NCI-H510A treated with DMSO at 0.1 percent for 48 hours (cell line): Measurements from ENCODE around the gene ING2.
"Not testable (repeated sequence)": the region's sequence is repeated elsewhere in the genome, so short reads cannot be mapped to it uniquely, and the experiment has no call there.

ENCODE experiments used
- DNase-seq: peaks from one replicate; lab custom pipeline; 2025; lab: John Stamatoyannopoulos, UW

Gene ING2

DNA sequence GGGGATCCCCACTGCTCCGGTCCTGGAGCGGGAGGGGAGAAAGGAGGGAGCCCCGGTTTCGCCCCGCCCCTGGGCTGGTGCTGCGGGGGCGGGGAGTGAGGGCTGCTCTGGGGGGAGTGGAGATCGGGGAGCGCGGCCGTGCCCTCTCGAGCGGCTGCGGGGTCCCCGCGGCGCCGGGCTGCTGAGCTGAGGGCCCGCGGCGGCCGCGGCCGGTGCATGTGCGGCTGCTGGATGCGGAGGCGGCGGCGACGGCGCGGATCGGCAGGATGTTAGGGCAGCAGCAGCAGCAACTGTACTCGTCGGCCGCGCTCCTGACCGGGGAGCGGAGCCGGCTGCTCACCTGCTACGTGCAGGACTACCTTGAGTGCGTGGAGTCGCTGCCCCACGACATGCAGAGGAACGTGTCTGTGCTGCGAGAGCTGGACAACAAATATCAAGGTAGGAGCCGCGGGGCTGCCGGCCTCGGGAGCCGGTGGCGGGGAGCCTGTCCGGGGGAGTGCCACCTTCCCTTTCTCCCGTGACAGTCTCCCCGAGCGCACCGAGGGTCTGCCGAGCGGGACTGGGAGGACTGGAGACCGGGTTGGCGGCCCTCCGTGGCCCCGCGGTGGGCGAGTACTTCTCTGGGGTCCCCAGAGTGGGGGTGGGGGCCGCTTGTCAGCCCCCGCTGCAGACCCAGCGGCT lies at the start of gene ING2:
TSS of gene ING2 (plus strand) at position 129 of the 681 bp plus-strand sequence. CDS start at position 267, 138 bp downstream.
- DNase-seq = peak; percentile 51

DNA sequence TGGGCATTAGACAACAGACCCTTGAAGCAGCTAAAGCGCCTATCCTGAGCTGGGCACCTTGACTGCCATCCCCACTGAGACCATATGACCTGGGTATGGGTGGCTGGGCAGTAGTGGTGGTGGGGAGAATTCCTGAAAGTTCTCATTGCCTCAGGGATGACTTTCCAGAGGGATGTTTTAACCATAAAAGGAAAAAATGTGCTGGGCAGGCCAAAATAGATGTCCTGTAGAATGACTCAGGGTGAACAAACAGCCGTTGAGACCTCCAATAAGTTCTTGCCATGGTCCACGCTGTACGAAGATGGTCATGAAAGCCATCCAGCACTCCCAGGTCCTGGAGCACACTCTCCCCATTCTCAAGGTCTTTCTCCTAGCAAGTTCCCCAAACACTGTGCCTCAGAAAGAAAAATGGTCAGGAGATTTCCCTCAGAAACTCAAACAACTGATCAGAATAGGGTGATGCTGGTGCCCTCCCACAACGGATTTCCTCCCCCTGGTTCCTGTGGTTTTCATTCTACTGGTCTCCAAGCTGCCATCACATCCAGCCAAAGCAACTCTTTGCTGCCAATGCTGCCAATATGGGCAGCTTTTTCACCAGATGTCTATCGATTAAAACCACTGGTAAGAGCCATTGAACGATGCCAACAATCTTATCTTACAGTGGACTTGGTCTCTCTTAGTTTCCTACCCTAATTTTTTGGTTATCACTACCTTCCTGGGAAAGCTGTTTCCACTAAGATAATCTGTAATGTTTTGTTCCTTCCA lies 49.2 kb upstream of the ING2 start:
- DNase-seq = no peak

DNA sequence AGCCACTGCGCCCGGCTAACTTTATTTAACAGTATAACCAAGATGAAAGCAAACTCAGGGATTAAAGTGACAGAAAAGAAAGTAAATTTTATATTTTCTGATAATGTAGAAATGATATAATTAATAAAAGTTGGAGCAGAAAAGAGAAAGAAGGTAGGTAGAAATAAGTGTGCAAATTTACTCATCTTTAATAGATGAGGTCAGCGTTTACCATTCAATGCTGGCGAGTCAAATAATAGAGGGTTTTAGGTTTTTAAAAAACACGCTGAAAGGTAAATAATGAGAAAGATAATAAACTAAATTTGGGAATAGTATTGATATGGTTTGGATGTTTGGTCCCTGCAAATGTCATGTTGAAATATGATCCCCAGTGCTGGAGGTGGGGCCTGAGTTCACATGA lies 46.9 kb upstream of the ING2 start:
- DNase-seq = no peak

GRCh38 chr4:183463903-183464619 lies 40.8 kb upstream of the ING2 start:
- DNase-seq = not testable (repeated sequence)

- DNase-seq = not testable (repeated sequence)
Observed at GRCh38 chr4:183465879-183466278, 39.0 kb upstream of the ING2 start.

DNA sequence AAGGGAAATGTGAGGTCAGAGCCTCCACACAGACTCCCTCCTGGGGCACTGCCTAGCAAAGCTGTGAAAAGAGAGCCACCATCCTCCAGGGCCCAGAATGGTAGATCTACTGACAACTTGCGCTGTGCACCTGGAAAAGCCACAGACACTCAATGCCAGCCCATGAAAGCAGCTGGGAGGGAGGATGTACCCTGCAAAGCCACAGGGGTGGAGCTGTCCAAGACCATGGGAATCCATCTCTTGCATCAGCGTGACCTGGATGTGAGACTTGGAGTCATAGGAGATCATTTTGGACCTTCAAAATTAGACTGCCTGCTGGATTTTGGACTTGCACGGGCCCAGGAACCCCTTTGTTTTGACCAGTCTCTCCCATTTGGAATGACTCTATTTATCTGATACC lies 37.6 kb upstream of the ING2 start:
- DNase-seq = no peak

DNA sequence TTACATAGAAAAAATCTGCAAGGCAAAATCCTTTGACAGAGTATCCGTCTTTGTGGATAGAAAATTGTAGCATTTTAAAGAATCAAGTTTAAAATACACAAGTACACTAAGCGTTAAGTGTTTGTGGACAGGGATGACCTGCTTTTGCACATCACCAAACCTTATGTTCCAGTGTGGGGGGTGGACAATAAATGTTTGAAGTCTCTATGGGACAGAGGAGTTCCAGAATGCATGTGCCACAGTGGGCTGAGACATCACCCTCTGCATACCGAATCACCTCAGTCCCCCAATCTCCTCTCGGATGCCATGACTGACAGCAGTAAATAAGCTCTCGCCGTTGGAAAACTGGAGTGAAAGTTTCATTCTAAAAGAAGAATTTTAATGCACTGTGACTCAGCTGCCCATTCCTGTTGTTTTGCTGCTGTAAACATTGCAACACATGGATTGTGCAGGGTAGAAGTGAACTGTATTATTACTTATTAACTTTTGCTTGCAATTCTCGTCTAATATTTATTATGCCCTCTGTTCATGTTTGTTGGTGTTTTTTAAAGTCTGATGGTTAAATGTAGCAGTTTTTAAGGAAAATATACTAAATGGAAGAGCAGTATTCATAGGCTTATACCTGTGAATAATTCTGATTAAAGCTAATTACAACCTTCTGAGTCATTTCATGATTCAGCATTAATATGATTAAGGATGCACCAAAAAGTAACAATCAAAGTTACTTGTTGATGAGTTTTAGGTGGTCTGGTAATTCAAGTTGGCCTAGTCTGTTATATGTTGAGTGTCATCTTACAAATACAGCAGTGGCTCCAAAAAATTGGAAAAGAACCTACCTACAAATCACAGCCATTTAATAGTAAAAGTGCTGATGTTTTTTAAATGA lies 36.4 kb upstream of the ING2 start:
- no peak for DNase-seq

DNA sequence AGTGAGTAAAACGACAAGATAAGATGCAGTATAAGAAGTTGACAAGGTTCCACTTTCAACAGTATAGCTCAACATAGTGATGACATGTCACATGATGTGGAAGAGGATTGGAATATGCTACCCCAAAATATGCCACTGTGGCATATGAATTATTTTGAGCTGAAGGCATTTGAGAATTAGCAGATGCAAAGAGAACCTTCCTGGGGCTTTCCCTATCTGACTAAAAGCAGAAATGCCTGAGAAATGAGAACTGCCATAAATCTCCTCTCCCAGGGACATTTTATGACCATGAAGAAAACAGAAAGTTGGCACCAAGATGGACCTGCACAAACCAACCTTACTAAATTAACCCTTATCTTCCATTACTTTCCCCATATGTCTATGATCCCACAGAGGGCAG lies 35.6 kb upstream of the ING2 start:
- DNase-seq = no peak

DNA sequence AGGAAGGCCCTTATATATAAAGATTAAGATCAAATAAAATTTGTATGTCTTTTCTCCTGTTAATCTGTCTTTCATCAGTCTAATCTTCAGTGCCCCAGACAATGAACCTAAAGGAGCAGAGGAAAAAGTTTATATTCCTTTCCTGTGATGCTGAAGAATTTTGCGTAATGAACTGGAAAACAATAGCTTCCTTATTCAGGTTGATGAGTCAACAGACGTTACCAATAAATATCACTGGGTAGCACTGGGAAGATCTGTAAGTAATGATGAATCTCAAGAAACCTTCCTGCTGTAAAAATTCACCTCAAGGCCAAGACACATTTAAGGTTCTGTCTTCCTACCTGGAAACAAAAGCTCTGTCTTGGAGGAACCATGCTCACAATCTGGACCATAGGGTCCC lies 34.9 kb upstream of the ING2 start:
- DNase-seq = no peak

DNA sequence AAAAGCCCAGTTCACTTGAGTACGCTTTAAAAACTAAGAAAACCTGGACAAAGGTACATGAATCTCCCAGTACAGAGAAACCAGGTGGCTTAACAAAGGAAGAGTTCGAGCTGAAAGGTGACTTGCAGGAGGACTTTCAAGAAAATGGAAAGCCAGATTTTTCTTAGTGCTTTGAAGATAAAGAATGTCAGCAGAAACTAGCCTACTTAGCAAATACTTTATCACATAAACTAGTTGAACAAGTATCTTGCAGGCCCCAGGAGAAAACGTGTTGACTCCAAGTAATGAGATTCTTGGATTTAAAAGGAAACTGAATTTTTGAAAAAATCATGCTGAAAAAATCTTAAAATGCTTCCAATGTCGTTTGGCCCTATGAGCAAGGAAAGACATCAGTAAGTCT lies 34.0 kb upstream of the ING2 start:
- DNase-seq = no peak

DNA sequence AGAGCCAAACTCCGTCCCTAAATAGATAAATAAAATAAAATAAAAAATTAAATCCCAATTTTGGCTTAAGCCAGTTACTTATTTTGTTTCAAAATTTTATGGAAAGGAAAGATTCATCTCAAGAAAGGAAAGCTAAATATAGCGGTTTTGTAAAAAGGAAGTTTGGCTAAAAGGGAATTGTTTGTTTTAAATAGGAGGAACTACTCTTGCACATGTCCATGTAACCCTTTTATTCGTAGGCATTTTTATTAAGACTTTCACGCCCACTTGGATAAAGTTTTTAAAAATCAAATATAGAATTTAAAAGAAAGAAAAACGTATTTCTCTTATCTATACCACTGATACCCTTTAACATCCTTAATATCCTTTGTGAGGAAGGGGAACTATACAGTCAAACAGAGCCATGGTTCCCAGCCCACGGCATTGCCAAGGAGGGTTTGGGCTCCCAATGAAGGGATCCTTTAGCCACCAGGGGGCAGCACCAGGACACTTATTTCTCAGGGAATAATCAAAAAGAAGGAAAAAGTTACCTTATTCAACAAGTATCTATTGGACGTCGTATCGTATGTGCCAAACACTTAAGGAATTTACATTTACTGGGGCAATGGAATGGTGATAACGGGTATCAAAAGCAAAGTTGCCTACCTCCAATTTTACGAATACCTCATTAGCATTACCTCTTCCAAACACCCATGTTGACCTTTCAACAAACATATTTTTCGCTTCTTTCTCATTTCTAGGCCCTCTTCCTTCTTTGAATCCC lies 32.7 kb upstream of the ING2 start:
- peak; percentile 59 for DNase-seq

DNA sequence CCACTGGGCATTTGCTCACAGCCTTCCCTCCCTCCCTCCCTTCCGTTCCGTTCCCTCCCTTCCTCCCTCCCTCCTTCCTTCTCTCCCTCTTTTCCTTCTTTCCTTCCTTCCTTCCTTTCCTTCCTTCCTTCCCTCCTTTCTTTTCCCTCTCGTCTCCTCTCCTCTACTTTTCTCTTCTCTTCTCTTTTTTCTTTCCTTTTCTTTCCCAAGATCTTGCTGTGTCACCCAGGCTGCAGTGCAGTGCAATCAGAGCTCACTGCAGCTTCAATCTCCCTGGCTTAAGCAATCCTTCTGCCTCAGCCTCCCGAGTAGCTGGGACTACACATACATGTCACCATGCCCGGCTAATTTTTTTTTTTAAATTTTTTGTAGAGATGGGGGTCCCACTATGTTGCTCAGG lies 26.7 kb upstream of the ING2 start:
- DNase-seq = no peak

DNA sequence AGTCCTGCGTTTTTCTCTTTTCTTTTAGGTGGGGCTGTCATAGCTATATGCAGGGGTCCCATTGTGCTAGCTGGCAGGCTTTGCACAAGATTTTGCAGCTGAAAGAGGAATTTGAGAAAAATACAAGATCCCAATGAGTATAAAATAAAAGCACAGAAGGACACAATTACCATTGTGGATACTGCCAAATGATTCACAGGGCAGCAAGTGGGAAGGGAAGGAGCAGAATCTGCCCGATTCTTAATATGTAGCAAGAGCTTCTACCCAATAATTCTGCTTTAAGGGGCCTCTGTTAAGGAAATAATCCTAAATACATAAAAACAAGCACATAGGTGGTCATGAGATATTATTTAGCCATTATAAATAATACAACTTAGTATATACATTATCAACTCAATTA lies 25.9 kb upstream of the ING2 start:
- DNase-seq = no peak

DNA sequence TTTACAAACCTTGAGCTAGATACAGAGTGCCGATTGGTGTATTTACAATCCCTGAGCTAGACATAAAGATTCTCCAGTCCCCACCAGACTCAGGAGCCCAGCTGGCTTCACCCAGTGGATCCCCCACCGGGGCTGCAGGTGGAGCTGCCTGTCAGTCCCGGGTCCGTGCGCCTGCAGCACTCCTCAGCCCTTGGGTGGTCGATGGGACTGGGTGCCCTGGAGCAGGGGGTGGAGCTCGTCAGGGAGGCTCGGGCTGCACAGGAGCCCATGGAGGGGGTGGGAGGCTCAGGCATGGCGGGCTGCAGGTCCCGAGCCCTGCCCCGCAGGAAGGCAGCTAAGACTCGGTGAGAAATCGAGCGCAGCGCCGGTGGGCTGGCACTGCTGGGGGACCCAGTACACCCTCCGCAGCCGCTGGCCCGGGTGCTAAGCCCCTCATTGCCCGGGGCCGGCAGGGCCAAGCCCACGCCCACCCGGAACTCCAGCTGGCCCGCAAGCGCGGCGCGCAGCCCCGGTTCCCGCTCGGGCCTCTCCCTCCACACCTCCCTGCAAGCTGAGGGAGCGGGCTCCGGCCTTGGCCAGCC lies 22.3 kb upstream of the ING2 start:
- DNase-seq = not testable (repeated sequence)

GRCh38 chr4:183483997-183484396 lies 20.9 kb upstream of the ING2 start:
- DNase-seq = no peak

DNA sequence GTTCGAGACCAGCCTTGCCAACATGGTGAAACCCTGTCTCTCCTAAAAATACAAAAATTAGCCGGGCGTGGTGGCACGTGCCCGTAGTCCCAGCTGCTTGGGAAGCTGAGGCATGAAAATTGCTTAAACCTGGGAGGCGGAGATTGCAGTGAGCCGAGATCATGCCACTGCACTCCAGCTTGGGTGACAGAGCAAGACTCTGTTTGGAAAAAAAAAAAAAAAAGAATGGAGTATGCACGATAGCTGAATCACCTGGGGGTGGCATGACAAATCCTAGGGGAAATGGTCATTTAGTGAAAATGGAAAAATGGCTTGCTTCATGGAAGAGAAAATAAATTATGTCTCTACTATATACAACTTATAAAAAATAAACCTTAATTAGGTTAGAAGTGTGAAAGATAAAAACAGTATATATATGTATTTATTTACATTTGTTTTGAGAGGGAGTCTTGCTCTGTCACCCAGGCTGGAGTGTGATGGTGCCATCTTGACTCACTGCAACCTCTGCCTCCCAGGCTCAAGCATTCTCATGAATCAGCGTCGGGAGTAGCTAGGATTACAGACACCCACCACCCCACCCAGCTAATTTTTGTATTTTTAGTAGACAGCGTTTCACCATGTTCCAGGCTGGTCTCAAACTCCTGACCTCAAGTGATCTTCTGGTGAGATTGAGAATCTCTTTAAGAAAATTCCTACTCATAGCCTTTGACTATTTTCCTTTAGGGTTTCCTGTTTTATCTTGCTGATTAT lies 19.3 kb upstream of the ING2 start:
- no peak for DNase-seq

GRCh38 chr4:183492791-183493222 lies 12.1 kb upstream of the ING2 start:
- DNase-seq = no peak

DNA sequence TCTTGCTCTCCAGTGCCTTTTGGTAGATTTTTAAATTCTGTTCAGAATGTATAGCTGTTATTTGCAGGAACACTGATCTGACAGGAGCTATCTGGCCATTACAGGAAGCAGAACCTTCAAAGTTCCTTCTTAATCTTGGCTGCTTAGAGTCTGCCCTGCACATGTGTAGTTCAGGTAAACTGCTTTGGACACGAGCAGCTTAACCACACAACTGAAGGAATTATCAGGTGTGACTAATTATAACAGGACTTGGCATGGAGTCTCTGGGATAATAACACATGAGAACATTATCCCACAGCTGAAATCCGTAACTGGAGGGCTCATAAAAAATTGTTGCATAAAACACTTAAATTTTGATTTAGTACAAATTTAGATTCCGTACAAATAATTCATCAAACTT lies 11.6 kb upstream of the ING2 start:
- no peak for DNase-seq

DNA sequence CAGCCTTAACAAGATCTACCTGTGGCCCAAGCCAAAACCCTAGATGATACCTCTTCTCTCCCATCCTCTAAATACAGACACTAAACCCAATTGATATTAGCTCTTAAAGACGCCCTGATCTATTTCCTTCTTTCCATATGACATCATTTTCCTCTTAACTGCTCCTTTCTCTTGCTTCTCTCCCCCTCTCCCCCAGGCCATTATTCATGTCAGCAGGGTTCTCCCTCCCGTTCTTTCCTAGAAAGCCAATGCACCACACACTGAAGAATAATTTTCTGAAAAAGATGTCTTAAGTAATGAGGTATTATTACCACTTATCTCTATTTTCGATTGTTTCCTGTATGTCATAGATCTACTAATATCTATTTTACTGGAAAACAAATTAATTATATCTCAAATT lies 9.7 kb upstream of the ING2 start:
- no peak for DNase-seq

DNA sequence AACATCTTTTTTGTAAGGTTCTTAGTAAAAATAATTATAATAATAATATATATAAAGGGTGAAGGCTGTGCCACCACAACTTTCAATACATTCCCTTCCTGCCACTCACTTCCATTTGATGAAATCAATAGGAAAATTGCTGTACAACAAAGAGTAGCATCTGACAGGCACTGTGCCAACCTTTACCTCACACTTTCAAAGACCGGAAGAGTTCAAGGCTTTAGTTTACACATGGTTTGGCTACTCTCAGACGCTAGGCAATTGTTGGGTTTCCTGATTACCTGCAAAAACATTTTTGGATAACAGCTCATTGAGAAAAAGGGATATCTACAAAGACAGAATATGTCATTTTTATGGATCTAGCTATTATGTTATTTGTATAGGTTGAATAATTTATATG lies 5.5 kb upstream of the ING2 start:
- DNase-seq = peak; percentile 60
